HG03175 (cell line): ENCODE results near the gene COL6A1.

Source experiments
- ATAC-seq: cut with Tn5 transposase; IDR thresholded peaks from one replicate; pipeline ENCODE4 v1.9.1; 2021; ENCODE audit warnings: mild to moderate bottlenecking, moderate library complexity; ENCODE audit not compliant: unreplicated experiment

COL6A1 gene

DNA sequence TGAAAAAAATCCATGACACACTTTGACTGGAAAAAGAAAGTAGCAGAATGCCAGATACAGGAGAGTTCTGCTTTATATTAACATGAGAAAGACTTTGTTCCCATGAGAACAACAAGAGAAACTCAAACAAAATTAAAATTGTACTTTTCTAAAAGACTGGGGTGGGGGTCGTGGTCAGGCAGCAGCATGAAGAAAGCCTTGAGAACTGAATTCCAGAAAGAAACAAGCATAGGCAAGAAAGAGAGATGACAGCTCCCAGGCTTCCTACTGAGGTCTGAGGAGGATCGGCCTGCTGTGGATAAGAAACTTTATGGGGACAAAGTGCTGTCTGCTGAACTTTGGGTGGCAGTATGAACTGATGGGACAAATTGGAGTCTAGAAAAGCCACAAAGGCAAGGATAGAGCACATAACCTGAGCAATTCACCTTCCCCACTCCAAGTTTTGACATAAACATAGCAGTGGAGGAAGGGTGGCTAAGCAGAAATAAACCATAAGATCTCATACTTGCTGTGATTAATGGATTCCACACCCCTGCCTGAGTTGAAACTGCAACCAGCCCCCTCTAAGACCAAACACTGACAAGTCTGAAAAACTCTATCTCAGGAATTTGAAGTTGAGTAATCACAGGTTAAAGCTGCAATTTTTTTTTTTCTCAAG is 43.7 kb downstream of the COL6A1 start:
- ATAC-seq = no peak

- ATAC-seq = no peak
Measured at GRCh38 chr21:46027851-46028493, 46.4 kb downstream of the COL6A1 start.

- ATAC-seq = no peak
Measured at GRCh38 chr21:46028573-46029091, 47.1 kb downstream of the COL6A1 start.

GRCh38 chr21:46029186-46029924 is 47.8 kb downstream of the COL6A1 start:
- no peak for ATAC-seq

DNA sequence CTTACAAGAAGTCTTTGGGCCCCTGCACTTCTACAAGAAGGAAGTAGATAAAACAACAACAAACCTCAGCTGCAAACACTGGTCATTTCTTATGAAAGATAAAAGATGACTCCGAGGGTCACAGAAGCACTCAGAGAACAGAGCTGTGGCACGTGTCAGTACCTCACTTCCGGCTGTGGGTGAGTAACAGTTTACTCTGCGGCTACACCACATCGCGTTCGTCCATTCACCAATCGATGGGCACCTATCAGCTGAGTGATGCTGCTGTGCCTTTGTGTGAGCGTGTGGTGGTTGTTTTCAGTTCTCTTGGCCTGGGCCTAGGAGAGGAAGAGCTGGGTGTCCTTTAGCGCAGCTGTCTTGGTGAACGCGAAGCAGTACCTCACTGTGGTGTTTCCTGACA is 49.9 kb downstream of the COL6A1 start:
- ATAC-seq = no peak

DNA sequence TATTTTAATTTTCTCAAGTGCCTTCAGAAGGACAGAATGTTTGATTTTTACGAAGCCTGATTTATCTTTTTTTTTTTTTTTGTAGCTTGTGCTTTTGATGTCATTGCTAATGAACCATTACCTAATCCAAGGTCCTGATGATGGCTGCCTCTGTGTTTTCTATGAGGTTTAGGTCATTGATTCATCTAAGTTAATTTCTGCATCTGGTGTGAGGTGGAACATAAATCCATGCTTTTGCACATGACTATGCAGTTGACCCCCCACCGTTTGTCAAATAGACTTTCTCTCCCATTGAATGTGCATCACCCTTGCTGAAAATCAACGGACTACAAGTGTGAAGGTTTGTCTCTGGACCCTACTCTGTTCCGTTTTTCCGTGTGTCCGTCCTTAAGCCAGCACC is 50.5 kb downstream of the COL6A1 start:
- no peak for ATAC-seq

- ATAC-seq = no peak
Measured at GRCh38 chr21:46033410-46034400, 52.1 kb downstream of the COL6A1 start.

DNA sequence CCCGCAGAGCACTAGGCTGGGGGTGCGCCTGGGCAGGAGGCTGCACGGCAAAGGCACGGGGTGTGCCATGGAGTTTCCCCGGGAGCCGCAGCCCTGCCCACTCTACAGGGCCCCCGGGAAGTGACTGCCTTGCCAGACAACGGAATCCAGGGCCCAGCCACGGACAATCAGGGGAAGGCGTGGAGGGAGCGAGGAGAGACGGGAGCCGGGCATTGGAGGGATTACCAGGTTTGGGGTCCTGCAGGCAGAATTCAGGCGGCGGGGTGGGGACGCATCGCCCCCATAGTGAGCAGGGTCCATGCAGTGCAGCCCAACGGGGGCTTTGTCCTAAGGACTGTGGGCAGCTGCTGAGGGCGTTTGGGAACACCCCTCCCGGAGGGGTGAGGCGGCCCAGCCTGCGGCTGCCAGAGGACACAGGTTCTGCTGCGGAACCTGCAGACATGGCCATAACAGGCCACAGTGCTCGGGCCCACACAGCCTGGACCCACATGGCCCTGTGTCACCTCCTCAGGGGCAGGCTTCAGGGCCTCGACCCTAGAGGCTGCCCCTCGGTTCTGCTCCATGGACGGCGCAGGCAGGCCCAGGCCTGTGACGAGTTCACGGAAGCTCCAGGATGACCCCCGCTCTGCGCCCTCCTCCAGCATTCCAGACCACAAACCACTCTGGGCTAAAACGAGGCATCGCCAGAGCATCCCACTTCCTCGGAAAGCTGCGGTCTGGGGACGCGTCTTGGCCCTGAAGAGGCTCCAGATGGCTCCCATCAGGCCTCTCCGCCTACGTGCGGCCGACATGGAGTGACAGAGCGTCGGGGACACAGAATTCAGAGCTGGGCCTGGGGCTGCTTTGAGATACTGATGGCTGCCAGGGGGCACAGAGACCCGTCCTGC is 54.5 kb downstream of the COL6A1 start:
- ATAC-seq = no peak

GRCh38 chr21:46036696-46037330 is 55.2 kb downstream of the COL6A1 start:
- no peak for ATAC-seq

GRCh38 chr21:46037331-46038325 is 56.1 kb downstream of the COL6A1 start:
- no peak for ATAC-seq

DNA sequence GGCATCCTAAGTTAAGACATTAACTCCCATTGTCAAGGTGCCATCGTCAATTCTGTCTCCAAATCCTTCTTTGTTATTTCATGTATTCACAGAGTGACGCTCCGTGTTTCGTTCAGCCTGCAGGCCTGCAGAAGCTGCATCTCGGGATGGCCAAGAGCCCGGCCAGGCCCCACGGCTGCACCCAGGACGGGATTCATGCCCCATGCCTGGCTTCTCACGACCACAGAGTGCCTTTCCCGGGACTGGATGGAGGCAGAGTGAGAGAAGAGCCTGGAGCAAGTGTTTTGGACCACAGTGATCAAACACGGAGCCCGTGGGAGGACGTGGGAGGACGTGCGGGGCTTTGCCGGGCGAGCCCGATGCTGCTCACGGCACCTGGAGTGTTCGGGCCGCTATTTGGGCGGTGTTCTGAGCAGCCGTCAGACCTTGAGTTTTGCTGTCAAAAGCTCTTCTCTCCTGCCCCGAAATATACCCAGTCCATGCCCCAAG is 56.8 kb downstream of the COL6A1 start:
- no peak for ATAC-seq

- ATAC-seq = no peak
Measured at GRCh38 chr21:46038871-46039397, 57.4 kb downstream of the COL6A1 start.

DNA sequence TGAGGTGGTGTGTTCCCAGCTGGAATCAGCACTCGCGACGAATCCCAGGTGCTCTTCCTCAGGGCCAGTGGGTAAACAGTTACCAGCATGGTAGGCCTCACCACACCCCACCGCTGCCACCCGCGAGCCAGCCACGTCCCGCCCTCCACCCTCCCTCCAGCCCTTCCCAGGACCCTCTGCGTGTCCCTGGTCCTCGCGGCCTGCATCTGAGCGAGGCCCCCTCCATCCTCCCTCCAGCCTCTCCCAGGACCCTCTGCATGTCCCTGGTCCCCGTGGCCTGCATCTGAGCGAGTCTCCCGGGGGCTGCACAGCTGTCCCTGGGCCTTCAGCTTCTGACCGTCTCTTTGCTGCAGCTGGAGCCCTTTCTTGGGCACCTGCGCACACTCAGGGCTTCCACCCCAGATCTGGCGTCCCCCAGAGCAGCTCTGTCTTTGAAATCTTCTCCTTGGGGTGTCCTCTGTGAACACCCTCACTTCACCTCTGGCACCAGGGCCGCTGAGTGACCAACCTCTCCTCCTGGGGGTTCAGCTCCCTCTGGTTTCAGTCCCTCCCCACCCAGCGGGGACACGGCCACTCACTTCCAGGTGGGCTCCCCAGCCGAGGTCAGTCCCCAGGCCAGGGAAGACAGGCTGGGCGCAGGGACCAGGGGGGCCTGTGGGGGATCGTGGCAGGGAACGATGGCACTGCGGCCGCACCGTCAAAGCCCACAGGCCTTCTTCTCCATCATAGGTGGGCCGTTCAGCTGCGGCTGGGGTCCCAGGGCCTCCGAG is 58.5 kb downstream of the COL6A1 start:
- no peak for ATAC-seq

DNA sequence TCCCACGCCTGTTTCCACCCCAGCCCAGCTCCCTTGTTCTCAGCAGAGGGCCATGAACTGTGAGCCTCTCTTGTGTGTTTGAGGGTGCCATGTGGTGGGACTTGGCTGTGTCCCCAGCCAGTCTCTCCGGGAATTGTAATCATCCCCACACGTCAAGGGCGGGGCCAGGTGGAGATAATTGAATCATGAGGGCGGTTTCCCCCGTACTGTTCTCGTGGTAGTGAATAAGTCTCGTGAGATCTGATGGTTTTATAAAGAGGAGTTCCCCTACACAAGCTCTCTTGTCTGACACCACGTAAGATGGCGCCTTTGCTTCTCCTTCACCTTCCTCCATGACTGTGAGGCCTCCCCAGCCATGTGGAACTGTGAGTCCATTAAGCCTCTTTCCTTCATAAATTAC is 59.1 kb downstream of the COL6A1 start:
- no peak for ATAC-seq

DNA sequence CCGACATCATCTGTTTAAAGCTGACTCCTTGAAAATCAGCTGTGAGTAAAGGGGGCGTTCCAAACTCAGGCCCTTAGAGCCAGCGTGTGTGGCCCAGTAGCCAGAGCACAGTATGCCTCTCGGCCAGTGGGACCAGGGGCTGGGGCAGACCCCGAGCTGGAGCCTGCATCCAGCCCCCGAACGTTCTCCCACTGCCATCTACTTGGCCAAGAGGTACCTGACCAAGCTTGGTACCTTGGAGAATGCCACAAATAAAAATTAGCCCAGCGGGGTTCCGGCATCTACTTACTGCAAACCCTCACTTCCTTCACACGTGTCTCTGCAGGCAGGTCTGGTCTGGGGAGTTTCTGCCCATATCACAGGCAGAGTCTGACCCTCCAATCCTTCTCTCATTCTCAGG is 59.6 kb downstream of the COL6A1 start:
- no peak for ATAC-seq

DNA sequence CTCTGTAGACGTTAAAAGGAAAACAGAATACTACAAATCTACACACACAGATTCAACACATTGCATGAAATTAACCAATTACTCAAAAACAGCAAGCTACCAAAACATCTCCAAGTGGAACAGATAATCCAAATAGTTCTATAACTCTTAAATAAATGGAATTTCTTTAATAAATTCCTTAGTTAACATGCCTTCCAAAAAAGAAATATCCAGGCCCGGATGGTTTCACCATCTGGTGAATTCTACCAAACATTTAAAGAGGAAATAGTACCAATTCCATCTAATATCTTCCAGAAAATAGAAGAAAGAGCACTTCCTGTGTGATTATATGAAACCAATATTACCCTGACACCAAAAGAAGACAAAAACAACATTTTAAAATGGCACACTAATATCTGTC is 63.6 kb downstream of the COL6A1 start:
- ATAC-seq = no peak

GRCh38 chr21:46046471-46046870 is 64.9 kb downstream of the COL6A1 start:
- ATAC-seq = no peak
